Left renal cortex interstitium (tissue), 4 donors: Measurements from ENCODE around the gene DQX1. TPM values are rescaled to one million over a fixed set of nuclear protein-coding genes. Genes with fewer than 3 reads are reported as not detected.

ENCODE experiments used
- DNase-seq, 4 donors: peaks; one replicate each; pipeline ENCODE4 v3.0.0-alpha.2; 2013; ENCODE audit warnings: low read depth in 4 of 4, low spot score in 2 of 4, missing footprints in 1 of 4
- polyA plus RNA-seq, 4 donors: library from polyadenylated mRNA; unstranded; fragments of 120-200 nt; gene quantifications; one replicate each; pipeline ENCODE4 v1.2.1, GENCODE V29; 2013; ENCODE audit not compliant: insufficient read length in 4 of 4

The DQX1 gene
- polyA plus RNA-seq, 4 donors: 0.32 to 0.63 (median 0.41) TPM

- no peak for DNase-seq
These were observed 29.6 kb upstream of the DQX1 start for GRCh38 chr2:74555610-74556103.

DNA sequence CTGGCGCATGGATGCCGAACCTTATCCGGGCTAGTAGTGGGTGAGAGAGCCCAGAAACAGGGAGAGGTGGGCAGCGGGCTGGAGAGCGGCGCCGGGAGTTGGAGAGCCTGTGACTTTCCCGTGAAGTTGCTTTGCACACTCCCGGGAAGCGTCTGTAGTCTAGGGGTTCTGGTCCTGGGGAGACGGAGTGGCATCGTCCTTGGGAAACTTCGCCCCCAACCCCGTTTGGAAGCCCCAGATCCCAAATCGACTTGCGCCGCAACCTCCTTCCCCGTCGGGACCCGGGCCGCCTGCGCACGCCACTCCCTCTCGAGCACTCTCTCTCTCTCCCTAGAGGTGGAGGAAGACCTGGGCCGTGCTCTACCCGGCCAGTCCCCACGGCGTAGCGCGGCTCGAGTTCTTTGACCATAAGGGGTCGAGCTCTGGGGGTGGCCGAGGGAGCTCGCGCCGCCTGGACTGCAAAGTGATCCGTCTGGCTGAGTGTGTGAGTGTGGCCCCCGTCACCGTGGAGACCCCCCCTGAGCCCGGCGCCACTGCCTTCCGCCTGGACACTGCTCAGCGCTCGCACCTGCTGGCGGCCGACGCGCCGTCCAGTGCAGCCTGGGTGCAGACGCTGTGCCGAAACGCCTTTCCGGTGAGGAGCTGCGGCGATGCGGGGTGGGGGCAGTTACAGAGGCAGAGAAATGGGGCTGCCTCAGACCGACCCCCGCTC, 28.9 kb upstream of the DQX1 start:
- no peak for DNase-seq

- DNase-seq: peak in 2 of 4 donors; percentile 80 to 88
These were observed 28.1 kb upstream of the DQX1 start, which contains the start of the genes DOK1 and LOXL3 for GRCh38 chr2:74553892-74554819. Gene DOK1 (plus strand): TSS chr2:74554720. CDS start chr2:74554755, 35 bp downstream. Gene LOXL3 (minus strand): TSS chr2:74553942. CDS start chr2:74552634, 1,308 bp downstream.

GRCh38 chr2:74552914-74553811, 27.1 kb upstream of the DQX1 start:
- DNase-seq: no peak

DNA sequence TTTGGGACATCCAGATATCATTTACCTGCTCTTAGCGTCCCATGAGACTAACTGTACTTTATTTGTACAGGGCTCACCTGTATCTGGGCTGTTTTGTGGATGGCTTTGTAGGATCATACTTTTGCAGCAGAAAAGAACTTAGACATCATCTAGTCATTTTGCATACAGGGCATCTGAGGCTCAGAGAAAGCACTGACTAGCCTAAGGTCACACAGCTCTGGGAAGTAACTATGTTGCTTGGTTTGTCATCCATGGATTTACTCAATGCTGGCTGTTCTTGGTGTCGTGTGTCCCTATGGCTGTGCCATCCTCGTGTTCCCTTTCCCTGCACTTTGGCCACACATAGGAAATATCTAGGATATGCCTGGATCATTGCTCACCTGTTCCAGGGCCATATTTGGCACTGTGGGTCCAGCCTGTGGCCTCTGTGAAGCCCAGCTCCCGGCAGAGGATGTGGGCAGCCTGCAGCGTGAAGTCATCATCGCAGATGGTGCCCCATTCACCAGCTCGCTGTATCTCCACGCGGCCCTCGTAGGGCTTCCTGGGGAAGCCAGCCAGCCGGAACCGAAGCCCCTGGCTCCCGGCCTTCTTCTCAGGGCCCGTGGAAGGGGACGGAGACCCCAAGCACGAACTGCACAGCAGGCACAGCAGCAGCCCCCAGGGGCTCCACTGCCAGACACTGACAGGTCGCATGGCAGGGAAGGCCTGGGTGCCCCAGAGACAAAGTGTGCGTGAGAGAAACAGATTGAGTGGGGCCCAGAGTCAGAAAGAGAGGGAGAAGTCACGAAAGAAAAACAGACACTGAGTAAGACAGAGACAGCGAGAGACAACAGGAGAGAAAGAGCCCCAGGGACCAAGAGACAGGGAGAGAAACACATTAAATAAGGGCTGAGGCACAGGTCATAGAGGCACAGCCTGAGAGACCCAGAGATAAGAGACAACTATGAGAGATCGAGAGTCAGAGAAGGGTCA, 26.2 kb upstream of the DQX1 start:
- no peak for DNase-seq

- DNase-seq: no peak
These were observed 25.5 kb upstream of the DQX1 start for GRCh38 chr2:74551530-74551929.

DNA sequence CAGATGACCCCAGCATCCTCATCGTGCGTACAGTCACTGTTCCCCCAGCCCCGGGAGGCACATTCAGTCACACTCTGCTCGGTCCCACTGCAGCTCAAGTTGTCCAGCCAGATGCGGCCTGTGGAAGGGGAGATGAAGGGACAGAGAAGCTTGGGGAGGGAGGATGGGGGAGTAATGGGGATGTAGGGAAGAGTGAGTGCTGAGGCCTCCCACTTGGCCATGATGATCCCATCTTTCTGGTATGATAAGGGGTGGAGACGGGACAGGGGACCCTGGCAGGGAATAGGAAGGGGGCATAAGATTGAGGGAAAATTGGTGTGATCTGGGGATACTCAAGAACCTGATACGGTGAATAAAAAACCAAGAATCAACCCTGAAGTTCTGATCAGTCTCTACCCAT, 24.2 kb upstream of the DQX1 start:
- no peak for DNase-seq

GRCh38 chr2:74548900-74549826, 23.1 kb upstream of the DQX1 start:
- DNase-seq: peak in 1 of 4 donors; percentile 39

DNA sequence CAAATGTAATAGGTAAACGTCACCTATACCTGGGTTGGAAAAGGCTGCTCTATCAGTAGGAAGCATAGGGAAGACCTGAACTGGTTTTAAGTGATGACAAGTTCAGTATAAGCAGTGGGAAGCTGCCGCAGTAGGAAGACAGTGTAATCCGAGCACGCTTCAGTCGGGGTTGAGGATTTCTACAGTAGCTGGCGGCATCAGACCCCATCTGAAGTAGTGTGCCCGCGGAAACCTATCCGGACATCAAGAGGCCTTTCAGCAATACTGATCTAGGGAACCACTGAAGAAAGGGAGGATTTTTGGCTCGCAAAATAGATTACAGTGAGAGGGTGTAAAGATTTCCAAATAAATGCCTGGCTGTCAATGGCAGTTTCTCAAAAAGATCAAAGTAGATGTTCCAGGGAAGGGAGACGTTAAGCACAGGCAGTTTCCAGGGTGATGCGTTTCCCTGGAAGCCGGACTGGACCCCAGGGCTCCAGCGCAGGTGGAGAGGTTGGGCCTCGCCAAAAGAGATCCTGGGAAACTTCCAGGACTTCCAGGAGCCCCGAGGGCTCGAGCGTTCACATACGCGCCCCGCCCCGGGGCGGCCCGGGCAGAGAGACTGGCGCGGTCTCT, 22.4 kb upstream of the DQX1 start:
- no peak for DNase-seq

DNA sequence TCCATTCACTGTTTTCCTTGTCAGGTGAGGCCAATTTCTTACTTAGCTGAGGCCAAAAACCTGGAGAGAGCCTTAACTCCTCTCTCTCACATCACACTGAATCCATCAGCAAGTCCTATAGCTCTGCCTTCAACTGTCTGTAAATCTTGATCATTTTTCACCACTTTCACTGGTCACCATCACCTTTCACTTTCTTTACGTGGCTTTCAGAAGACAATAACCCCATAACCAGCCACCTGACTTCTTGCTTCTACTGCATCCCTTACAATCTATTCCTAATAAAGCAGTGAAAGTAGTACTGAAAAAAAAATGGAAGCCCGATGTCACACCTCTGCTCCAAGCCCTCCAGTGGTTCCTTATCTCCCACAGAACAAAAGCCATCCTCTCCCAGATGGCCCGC, 20.0 kb upstream of the DQX1 start:
- no peak for DNase-seq

DNA sequence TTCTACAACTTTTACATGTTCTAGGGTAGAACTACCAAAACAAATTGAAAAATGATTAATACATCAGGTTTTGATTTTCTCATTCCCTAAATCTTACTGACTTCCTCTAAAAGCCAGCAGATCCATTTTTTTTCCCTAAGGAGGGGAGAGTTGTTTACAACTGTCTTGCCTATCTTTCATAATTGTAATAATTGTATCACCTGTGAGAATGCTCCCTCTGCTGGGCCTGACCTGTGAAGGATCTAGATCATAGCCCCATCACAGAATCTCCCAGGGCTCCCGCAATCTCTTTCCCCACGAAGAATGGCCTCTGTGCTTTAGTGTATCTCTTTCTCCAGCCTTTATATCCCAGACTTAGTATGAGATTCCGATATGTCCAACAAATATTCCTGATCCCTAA, 18.6 kb upstream of the DQX1 start:
- no peak for DNase-seq

- no peak for DNase-seq
These were observed 16.9 kb upstream of the DQX1 start for GRCh38 chr2:74542978-74543377.

GRCh38 chr2:74540291-74540690, 14.3 kb upstream of the DQX1 start:
- DNase-seq: no peak

GRCh38 chr2:74538881-74539339, 12.9 kb upstream of the DQX1 start:
- DNase-seq: no peak

DNA sequence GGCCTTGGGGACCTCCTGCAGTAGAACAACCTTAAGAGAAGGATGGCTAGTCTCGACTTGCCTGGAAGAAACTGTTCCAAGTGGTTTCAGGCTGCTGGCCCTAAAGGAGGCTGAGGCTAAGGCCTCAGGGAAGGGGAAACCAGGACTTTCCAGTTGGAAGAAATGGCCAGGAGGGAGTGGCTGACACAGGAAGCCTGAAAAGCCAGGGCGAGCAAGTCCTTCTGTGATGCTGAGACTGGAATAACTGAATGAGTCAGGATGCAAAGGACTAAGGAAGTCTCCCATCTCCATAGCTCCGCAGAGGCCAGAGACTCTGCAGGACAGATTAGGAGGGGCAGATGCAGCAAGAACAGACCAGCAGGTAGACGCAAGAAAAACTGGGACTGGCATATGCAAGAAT, 11.1 kb upstream of the DQX1 start:
- no peak for DNase-seq

- DNase-seq: no peak
These were observed 10.3 kb upstream of the DQX1 start for GRCh38 chr2:74536166-74536950.

GRCh38 chr2:74535440-74535965, 9.5 kb upstream of the DQX1 start:
- no peak for DNase-seq
